ENCODE measurements around the gene KIAA1755.

Gene KIAA1755

DNA sequence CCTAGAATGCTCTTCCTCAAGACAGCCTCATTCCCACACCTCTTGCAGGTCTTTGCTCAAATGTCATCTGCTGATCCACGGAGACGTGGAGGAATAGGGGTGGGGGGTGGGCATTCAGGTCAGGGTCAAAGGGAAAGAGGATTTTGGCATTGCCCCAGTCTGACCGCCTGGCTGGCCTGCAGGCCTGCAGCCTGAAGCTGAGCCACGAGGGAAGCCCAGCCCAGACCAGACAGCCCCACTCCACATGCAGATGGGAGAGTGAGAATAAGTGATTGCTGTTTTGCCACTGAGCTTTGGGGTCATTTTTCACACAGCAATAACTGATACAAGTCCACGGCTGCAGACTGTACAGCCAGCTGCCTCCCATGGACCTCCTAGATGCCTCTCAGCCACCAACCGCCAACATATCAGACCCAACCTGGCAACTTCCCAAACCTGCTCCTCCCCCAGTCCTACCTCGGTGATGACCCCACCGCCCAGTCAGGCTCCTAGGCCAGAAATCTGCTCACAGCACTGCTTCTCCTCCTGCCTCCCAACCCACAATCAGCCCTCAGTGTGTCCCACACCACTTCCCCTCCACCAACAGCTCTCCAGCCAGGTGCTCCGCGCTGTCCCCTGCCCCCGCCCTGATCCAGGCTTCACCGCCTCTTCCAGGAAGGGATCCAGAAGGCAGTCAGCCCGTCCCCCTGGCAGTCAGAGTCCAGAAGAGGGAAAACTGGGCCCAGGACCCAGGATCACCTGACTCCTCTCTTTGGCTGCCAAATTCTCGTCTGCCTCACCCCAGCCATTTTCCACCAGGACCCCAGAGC is 14.0 kb downstream of the KIAA1755 start:
- no peak for DNase-seq (ENCODE audit: extremely low spot score)
- ChIA-PET CTCF (no interaction called here), POLR2A (no interaction called here)
- no peak for TF ChIP-seq CTCF (IDR thresholded peaks at IDR 0.05; ENCODE audit: control extremely low read depth, extremely low read depth, low read depth, missing control alignments)

- DNase-seq (ENCODE audit: extremely low spot score), result no peak
- CTCF ChIA-PET, result no interaction called here
- TF ChIP-seq CTCF (IDR thresholded peaks at IDR 0.05; ENCODE audit: control extremely low read depth, extremely low read depth, low read depth, missing control alignments), result no peak
- POLR2A ChIA-PET, result no interaction called here
These were observed 14.8 kb downstream of the KIAA1755 start for GRCh38 chr20:38245753-38246152.

GRCh38 chr20:38243709-38244020 is 16.9 kb downstream of the KIAA1755 start:
- TF ChIP-seq CTCF (IDR thresholded peaks at IDR 0.05; ENCODE audit: control extremely low read depth, extremely low read depth, low read depth, missing control alignments), result no peak
- ChIA-PET POLR2A (no interaction called here), CTCF (interaction anchor here (0.9 to 1.3 kb wide), 4 partner anchors 12 to 312 kb away, joined by 3 to 4 read pairs (median 3); no protein-coding TSS in a partner anchor)
- DNase-seq (ENCODE audit: extremely low spot score), result no peak

DNA sequence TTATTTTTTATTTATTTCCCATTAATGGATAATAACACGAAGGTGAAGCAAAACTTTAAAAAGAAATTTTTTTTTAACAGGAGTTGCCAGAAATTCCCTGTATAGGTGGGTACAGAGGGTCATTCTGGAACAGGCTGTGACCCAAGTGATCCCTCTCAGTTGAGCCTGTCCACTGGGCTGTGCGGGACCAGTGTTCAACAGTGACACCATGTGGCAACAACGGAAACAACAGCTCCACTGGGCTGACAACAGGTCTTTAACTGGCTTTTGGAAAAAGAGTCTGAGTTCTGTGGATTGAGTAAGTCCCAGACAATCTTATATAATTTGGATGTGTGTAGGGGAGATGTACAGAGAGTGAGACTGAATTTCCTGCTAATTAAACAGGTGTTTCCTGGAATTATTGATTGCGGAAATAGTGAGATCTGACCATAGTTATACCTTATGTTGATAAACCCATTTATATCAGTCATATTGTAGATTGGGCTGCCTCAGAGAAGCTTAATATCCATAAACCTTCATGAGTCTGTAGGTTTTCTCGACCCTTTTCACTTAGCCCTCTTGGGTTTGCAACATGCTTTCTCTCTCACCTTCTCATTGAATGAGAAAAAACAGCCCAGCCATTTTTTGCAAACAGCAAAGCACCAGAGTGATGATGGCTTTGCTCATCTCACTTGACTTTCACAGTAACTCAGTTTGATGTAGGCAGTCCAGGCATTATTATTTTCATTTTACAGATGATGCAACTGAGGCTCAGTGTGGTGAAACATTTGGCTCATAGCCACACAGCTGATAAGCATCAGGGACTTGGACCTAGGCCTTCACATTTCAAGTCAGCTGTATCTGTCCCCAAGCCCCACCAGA is 17.5 kb downstream of the KIAA1755 start:
- CTCF ChIA-PET, result interaction anchor here (0.9 to 1.3 kb wide), 5 partner anchors 9 to 311 kb away, joined by 3 to 4 read pairs (median 3); no protein-coding TSS in a partner anchor
- POLR2A ChIA-PET, result no interaction called here
- TF ChIP-seq CTCF (IDR thresholded peaks at IDR 0.05; ENCODE audit: control extremely low read depth, extremely low read depth, low read depth, missing control alignments), result peak; percentile 27
- no peak for DNase-seq (ENCODE audit: extremely low spot score)

DNA sequence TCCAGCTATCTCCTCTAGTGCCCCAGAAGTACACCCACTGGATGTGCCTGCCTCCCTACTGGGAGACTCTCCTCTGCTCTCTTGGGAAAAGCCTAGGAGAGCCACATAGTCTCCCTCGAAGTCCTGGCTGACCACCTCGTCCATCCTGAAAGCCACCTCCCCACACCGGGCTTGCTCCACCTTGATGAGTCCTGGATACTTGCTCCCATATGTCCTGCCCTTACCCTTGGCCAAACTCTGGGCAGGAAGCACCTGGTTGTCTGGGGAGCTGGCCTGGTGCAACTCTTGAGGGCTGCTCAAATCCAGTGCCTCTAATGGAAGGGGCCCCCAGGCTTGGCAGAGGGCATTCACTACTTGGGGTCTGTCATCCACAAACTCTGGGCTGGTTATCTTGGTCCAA is 19.3 kb downstream of the KIAA1755 start:
- ChIA-PET POLR2A (no interaction called here), CTCF (interaction anchor here (1.5 kb wide), 1 partner anchor 19 kb away, joined by 3 read pairs; no protein-coding TSS in a partner anchor)
- no peak for DNase-seq (ENCODE audit: extremely low spot score)
- TF ChIP-seq CTCF (IDR thresholded peaks at IDR 0.05; ENCODE audit: control extremely low read depth, extremely low read depth, low read depth, missing control alignments), result no peak

DNA sequence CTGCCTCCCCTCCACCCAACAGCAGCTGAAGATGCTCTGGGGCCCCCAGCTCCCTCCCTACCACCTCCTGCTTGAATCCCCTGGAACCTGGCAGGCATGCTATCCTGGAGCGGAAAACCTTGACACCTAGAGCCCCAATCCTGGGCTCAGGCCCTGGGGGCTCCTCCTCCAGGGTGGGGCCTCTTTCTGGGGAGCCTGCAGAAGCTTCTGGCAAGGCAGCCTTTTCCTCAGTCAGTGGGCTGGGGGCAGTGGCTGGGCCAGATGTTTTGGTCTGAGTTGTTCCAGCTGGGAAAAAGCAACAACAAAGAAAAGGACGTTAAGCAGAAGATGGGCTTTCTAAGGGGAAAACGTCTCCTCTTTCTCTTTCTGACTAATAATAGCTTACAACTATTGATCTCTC is 21.1 kb downstream of the KIAA1755 start:
- no peak for DNase-seq (ENCODE audit: extremely low spot score)
- TF ChIP-seq CTCF (IDR thresholded peaks at IDR 0.05; ENCODE audit: control extremely low read depth, extremely low read depth, low read depth, missing control alignments), result no peak
- CTCF ChIA-PET, result interaction anchor here (0.8 to 1.6 kb wide), 5 partner anchors 9 to 195 kb away, joined by 3 to 5 read pairs (median 3); partner anchors contain the start of gene SNHG17
- POLR2A ChIA-PET, result no interaction called here

Measured in GM10248 (cell line).